ENCODE data around the gene KCNJ9.

Gene KCNJ9

DNA sequence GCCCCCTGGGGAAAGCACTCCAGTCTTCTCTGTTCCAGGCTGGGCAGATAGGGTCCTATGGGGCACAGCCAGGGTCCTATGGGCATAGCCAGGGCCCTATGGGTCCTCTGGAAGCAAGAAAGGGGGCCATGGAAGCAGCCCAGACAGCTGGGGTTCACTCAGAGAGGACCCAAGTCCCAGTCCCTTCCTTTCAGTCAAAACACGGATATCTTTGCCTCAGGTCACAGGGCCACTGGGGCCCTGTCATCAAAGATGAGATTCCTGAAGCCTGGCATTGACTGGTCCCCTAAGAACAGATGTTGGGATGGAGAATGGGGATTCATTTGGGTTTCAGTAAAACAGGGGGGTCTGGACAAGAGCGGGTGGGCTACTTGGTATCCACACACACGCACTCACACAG is 8.5 kb downstream of the KCNJ9 start:
- no peak for DNase-seq (ENCODE audit: low read depth)

DNA sequence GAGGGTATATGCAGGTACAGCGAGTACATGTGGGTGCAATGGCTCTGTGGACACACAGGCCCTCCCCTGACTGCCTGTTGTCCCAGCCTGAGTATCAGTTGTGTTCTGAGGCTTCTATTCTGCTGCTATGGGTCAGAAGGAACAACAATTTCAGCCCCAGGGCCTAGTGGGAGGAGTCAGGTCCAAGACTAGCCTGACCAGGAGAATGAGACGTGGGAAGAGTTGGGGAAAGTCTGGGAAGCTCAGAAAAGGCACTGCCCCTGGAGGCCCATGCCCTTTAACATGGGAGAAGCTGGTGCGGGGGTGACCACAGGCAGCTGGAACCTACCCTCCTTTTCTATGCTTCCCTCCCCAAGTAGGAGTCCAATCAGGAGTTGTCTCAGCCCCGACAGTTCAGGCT is 9.4 kb downstream of the KCNJ9 start:
- no peak for DNase-seq (ENCODE audit: low read depth)

DNA sequence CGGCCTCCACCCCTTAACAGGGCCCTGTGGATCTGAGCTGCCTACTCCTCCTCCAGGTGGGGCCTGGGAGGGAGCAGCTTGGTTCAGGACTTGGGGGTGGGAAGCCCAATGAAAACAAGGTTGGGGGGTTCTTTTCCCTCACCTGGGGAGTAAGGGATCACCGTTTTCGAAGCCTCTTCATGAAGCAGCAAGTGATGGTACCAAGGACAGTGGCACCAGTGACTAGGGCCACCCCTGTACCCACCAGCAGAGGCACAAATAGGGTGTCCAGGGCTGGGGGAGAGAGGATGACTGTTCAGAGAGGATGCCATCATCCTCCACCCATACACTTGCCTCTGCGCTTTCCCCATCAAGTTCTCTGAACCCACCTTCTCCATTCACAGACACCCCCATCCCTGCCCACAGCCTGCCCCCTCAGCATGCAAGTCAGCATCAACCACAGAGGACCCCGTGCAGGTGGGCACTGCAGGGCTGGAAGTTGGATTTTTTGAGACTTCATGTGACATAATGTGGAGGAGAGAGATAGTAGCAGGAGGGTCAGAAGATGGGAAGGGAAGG is 10.4 kb downstream of the KCNJ9 start:
- no peak for DNase-seq (ENCODE audit: low read depth)

- no peak for DNase-seq (ENCODE audit: low read depth)
These were observed 11.2 kb downstream of the KCNJ9 start for GRCh38 chr1:160092366-160093068.

DNA sequence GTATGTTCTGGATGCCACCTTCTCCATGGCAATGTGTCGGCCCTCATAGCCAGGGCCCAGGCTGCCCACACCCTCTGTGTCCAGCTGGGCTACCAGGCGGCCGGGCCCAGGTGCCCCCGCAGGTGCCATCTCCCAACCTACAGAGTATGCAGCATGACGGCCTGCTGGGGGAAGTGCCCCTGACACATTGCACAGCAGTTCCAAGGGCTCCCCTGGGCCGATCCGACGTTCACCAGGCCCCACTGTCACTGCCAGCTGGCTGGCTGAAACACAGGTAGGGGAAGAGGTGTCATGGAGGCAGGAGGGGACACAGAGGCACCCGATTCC is 11.7 kb downstream of the KCNJ9 start:
- no peak for DNase-seq (ENCODE audit: low read depth)

- DNase-seq (ENCODE audit: low read depth), result no peak
These were observed 12.4 kb downstream of the KCNJ9 start for GRCh38 chr1:160093624-160094290.

DNA sequence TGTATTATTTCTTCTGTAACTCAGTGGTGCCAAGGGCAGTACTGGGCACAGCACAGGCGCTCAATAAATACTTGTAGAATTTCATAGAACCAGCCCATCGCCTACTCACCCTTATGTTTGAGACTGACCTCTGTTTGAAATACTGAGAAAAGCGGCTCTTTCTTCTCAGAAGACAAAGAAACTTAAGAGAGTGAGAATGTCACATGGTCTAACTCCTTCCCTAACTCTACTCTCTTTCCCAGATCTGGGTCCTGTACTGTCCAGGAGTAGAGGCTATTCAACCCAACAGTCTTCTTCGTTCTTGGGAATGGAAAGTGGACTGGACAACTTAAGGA is 12.9 kb downstream of the KCNJ9 start:
- no peak for DNase-seq (ENCODE audit: low read depth)

DNA sequence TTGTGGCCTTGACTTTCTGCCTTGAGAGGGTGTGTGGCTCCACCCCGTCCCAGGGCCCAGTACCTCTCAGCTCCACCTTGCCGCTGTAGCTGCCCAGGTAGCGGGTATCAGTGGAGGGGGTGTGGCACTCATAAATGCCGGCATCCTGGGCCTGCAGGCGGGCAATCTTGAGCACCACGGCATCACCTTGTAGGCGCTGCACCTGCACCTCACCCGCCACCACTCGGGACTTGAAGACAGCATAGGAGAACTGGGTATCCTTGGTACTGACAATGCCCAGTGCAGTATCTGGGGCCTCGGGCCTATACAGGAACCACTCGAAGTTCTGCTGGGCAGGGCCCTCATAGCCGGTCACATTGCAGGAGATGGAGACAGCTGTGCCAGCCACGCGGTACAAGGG is 13.5 kb downstream of the KCNJ9 start:
- DNase-seq (ENCODE audit: low read depth), result no peak

DNA sequence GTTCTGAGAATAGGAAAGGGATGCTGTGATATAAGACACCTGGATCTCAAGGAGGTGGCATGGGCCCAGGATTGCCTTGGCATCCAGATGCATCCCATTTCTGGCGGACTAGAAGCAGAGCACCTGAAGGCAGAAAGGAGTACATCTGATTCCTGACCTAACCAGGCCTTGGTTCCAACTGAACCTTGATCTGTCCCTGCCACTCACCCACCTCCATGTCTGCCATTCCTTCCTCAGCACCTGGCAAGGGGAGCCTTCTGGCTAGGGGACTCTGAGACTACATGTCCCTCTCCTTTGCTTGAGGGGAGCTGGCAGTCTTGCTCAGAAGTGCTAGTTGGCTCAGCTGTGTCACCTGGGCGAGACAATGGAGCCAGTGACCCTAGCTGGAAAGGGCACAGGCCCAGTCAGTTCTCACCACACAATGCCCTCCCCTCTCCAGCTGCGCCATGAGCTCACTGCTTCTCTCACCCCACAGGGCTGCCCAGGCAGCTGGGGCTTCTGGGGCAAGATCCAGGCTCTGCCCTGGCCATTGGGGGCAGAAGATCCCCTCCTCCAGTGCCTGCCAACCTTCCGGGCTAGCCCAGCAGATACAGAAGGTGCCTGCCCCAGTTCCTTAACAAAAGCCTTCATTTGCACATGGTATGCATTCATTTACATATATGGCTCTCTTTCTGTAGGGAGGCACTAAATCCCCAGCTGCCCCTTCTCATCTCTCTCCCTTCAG is 14.2 kb downstream of the KCNJ9 start:
- DNase-seq (ENCODE audit: low read depth), result no peak

- DNase-seq (ENCODE audit: low read depth), result no peak
These were observed 15.2 kb downstream of the KCNJ9 start for GRCh38 chr1:160096274-160097116.

DNA sequence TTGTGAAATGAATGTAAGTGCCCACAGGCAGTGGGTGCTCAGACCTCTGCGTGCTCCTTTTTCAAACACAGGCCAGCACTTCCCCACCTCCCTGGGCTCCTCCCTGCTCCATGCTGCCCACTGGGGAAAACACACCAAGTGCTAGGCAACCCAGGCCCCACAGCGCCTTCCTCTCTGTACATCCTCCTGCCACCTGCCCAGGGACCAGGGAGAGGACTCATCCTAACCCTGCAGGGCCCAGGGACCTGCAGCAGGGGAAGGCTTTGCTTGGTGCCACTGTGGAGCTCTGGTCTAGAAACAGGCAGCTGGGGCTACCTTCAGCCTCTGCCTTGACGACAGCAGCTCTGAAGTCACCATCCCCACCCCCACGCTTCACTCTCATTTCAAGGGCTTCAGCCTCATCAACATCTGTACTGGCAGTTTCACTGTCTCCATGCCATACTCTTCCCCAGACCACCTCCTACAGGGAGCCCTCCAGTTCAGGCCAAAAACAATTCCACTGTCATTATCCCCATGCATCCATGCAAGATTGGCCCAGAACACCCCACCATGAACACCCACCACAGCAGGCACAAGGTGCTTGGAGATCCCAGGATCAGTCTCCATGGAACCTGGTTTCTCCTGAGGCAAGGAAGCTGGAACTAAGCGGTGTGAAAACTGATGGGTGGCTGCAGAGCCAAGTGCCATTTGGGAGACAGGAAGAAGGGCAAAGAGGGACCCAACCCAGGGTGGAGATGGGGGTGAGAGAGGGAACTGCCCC is 16.0 kb downstream of the KCNJ9 start:
- DNase-seq (ENCODE audit: low read depth), result no peak

- DNase-seq (ENCODE audit: low read depth), result peak; percentile 83
These were observed 16.8 kb downstream of the KCNJ9 start, which contains the start of gene IGSF8 for GRCh38 chr1:160097911-160098851. Gene IGSF8 (minus strand): TSS chr1:160098619. CDS start chr1:160098472, 147 bp downstream.

DNA sequence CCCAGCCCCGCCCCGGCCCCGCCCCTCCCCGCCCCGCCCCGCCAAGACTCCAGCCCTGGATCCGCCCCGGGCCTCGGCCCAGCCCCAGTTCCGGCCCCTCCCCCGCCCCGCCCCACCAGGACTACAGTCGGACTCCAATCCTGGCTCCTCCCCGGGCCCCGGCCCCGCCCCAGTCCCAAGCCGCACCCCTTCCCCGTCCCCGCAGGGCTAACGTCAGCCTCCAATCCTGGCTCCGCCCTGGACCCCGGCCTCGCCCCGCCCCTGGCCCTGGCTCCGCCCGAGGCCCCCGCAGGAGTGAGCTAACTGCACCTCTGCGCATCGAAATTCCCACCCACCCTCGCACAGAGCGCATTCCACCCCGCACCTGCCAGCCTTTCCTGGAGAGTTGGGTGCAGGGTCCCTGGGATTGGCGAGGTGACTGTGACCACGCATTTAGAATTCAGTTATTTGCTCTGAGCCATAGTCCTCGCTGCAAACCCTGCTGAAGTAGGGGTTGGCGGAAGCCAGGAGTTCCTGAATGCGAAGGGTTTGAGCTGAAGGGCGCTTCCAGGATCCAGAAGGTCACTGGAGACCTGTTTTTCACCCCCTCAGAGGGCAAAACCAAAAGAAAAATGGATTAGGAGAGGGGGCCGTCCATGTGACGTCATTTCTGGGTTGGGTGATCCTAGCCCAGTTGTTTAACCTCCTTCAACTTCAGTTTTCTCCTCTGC is 17.7 kb downstream of the KCNJ9 start:
- DNase-seq (ENCODE audit: low read depth), result peak; percentile 77

DNA sequence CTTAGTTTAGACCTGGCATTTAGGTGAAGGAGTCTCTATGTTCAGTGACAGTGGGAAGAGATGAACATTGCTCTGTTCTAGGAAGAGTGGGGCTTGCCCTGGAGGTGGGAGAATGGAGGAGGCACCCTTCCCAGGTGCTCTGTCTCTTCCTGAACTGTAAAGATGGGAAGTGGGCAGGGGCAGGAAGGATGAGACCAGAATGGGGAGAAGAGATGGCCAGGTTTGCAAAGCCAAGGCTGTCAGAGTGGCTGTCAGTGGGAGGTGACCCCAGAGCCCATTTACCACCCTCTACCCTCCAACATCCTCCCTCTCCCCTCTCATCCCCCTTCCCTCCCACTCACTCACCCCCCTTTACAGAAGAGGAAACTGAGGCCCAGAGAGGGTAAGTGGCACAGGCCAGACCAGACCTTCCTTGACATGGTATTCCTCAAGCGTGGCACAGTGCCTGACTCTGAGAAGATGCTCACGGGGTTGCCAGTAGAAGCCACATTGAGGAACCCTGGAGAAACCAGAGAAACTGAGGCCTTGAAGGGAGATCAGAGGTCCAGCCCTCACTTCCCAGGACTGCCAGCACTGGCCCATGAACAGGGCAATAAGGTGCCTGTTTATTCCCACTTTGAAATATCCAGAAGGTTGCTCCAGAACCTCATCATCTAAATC is 18.5 kb downstream of the KCNJ9 start:
- no peak for DNase-seq (ENCODE audit: low read depth)

GRCh38 chr1:160101037-160101716 is 19.8 kb downstream of the KCNJ9 start:
- peak; percentile 64 for DNase-seq (ENCODE audit: low read depth)

GRCh38 chr1:160101717-160102522 is 20.6 kb downstream of the KCNJ9 start:
- DNase-seq (ENCODE audit: low read depth), result no peak

DNA sequence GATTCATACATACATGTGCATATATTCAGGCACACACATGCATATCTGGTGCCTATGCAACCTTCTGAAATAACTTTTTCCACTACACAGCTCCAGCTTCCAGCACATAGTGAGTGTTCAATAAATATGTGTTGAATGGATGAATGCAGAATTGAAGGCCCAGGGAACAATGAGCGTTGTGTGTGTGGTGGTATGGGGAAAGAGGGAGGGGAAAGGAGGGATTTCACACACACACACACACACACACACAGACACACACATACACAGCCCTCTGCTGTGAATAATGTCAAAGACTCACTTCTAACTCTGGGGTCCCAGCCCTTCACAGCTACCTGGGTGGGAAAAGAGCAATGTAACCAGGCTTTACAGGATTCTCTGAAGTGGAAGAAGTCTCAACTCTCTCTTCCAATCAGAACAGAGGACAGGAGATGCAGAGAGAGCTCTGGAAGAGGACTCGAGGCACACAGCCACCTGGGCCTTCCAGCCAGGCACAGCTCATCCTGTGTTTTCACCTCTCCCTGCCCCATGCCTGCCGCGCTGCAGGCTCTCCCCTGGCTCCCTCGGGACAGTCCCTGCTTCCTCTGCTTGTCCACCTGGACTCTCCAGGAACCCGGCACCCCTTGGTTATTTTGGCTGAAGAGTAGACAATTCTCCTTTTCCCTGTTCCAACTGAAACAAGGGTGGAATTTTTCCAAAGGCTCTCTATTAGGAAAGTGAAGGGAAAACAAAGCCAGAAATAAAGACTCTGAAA is 22.5 kb downstream of the KCNJ9 start:
- no peak for DNase-seq (ENCODE audit: low read depth)

Data from CMK (cell line).